Measurements from ENCODE around the gene ZNF598.

GRCh38 chr16:1973461-1974156, 36.0 kb downstream of the ZNF598 start:
- TF ChIP-seq CTCF (IDR thresholded peaks at IDR 0.05; ENCODE audit: insufficient read depth, low read length, poor library complexity, severe bottlenecking) (no peak), EZH2phosphoT487 (conservative IDR thresholded peaks at IDR 0.05; ENCODE audit: low read length) (no peak)

Measured in SU-DHL-6 (cell line).